Measurements from ENCODE around the gene SMAD7.

Gene SMAD7

GRCh38 chr18:48988508-48989303 lies 37.9 kb upstream of the SMAD7 start:
- DNase-seq: peak in 1 of 10 donors; percentile 85
- intact Hi-C loops (cut with DNase I): no loop called here

DNA sequence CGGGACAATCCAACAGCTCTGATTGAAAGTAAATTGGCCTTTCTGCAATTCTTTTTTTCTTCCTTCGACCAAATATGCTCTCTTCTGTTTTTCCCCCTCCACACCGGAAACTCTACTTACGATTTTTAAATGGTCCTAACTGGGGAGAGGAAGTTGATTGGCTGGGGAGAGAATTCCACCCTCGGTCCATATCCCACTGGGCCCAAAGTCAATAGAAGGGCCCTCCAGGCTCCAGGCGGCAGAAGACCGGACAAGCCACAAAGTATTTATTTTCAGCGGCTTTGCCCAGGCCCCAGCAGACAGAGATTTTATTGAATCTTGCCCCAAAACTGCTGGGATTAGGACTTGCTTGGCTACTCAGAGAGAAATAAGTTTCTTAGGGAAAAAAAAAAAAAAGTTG lies 37.1 kb upstream of the SMAD7 start:
- intact Hi-C loops (cut with DNase I): no loop called here

DNA sequence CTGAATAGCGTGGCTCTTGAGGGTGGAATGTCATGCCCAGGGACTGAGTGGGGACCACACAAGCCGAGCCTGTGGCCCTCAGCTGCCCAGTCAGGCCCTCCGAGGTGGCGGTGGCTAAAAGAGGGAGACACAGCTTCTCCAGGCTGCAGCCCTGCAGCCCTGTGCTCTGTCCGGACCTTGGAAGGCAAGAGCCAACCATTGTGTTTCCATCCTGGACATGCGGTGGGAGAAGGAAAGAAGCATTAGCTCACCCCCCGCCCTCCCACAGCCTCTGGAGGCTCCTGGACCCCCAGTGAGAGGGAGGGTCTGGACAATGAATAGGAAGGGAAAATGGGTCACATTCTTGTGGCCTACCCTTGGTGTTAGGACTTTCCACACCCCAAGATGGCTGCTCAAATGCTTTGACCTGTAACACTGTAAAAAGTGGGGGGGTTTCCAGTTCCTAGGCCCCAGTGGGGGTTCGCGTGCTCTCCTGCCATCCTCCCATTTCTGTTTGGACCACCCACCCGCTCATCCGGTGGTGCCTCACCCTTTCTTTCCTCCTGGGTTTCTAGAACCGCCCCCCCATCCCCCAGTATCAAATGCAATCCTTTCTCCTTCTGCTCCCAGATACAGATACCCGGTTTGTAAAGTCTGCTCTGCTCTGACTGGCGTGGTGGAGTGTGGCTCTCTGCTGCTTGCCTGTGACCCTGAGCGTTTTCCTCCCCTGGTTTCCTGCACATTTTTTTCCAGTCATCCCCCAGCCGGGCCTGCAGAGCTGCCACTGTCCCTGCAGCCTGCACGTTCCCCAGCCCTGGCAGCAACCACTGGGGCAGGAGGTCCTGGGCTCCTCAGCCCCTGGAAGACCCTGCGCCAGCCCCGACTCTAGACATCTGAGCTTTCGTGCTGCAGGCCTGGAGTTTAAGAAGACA lies 36.3 kb upstream of the SMAD7 start:
- intact Hi-C loops (cut with DNase I): no loop called here
- DNase-seq: peak in 1 of 10 donors; percentile 43

More for the DNA sequence above, 37.1 kb upstream of the SMAD7 start:
- no peak for DNase-seq

- no peak for DNase-seq
- intact Hi-C loops (cut with DNase I): no loop called here
Observed at GRCh38 chr18:48985161-48985560, 34.4 kb upstream of the SMAD7 start.

DNA sequence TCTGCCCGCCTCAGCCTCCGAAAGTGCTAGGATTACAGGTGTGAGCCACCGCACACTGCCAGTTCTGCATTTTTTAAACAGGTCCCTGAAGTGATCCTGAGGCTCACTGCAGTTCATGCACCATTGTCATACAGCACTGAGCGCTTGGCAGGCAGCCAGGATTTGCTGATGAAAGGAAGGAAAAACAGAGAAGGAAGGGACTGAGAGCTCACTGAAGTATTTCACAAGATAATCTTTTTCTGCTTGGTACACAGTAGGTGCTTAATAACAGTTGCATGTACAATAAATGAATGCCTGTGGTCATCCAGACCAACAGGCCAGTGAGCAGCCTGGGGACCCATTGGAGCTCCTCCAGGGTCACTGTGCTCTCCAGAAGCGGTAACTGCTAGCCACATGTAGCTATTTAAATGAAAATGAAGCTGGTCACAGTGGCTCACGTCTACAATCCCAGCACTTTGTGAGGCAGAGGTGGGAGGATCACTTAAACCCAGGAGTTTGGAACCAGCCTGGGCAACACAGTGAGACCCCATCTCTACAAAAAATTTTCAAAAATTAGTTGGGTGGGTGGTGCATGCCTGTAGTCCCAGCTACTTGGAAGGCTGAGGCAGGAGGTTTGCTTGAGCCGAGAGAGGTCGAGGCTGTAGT lies 33.1 kb upstream of the SMAD7 start:
- intact Hi-C loops (cut with DNase I): no loop called here
- peak in 2 of 10 donors; percentile 49 to 58 for DNase-seq

DNA sequence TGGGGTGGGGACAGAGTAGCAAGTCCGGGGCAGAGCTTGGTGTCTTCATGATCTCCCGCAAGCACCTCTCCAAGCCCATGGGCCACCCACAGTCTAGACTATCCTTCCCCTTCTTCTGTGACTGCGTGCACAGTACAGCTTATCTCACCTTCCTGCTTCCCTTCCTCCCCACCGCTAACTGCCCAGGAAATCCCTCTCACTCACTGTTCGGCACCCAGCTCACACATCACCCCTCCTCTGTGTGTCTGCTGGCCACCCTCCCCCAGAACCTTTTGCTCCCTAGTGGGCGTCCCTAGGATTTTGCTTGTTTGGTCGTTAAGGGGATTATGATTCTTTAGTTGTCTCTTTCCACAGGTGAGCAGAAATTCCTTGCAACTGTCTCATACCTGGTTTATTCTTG lies 31.5 kb upstream of the SMAD7 start:
- no peak for DNase-seq
- intact Hi-C loops (cut with DNase I): no loop called here

DNA sequence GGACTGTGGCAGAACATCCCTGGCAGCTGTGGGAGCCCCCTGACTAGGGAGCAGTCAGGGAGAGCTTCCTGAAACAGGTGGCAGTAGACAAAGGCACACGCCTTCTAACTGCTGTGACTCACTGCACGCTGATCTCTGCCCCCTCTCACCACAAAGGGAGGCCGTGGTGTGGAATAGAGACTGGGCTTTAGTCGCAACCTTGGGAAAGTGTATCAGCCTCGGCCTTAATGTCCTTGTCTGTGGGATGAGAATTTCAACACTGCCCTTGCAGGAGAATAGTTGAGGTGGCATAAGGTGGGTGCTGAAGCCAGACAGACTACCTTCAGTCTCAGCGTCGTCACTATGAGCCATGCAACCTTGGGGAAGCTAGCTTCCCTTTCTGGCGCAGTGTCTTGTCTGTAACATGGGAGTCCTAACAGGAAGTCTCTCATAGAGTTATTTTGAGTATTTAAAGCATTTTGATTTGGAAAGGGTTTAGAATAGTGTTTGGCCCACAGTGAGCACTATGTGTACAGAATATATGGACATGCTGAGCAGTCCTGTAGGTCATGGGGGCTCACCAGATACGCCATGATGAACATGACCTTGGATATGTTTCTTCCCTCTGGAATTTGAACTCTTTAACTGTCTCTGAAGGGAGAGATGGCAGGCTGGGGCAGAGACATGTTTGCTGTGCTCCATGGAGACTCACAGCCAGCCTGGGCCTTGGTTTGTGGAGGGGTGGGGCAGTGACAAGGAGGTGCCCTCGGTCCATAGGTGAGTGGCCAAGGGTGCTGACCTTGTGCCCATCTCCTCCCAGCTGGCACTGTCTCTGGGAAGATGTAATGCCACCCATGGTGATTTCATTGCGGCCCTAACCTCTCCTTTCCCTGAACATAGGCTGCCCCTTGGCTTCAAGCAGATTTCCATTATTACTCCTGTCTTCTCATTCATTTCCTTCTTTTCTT lies 29.5 kb upstream of the SMAD7 start:
- intact Hi-C loops (cut with DNase I): no loop called here
- no peak for DNase-seq

DNA sequence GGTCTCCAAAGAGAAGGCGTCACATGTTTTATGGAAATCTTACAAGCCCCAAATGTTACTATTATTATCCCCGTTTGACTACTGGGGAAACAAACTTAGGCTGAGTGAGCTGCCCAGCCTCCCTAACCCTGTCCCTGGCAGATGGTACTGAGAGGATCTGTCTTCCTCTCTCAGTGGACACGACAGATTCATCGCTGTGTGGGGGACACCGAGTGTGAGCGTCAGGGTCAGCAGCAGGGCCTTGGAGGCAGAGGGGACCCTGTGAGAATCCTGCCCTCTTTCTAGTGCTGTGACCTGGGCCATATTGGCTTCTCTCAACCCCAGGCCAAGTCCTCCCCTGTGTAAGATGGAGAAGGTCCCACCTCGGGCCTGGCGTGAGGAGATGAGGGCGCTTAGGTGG lies 27.1 kb upstream of the SMAD7 start:
- intact Hi-C loops (cut with DNase I): no loop called here
- no peak for DNase-seq

- intact Hi-C loops (cut with DNase I): no loop called here
- peak in 4 of 10 donors; percentile 11 to 87 (median 35) for DNase-seq
Observed at GRCh38 chr18:48975817-48976649, 25.3 kb upstream of the SMAD7 start.

- peak in 3 of 10 donors; percentile 15 to 85 (median 18) for DNase-seq
- intact Hi-C loops (cut with DNase I): no loop called here
Observed at GRCh38 chr18:48975120-48975816, 24.5 kb upstream of the SMAD7 start.

DNA sequence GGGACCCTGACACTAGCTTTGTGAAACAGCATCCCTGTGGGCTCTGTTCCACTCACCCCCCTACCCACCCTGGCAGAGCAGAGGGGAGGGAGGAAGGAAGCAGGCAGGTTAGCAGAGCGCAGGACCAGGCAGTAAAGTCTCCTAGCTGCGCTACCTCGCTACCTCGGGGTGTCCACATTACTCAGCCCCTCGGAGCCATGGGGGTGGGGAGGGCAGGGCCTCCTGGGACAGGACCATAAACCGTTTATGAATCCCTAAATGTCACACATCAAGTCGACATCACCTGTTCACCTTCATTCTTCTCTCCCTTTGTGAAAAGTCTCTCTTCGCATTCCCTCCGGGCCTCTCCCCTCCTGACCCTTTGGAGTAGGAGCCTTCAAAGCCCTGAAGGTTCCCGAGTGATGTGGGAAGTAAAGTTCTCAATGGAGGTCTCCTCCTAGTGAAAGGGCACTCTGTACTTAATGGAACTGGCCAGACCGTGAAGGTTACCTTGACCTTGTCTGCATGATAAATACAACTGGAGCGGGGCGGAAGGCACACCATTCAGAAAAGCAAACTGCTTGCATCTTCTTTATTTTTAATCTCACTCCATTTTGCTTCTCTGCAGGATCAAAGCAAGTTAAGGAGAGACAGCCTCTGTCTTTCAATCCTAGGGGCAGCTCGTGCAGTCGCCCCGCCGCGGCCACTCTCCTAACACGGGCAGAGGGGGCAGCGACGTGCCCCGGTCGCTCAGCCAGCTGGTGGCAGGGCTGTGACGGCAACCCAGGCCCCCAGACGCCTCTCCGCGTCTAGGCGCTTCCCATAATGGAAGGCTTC lies 23.7 kb upstream of the SMAD7 start:
- peak in 2 of 10 donors; percentile 33 to 82 for DNase-seq
- intact Hi-C loops (cut with DNase I): no loop called here

GRCh38 chr18:48973731-48974130 lies 23.0 kb upstream of the SMAD7 start:
- intact Hi-C loops (cut with DNase I): no loop called here
- no peak for DNase-seq

DNA sequence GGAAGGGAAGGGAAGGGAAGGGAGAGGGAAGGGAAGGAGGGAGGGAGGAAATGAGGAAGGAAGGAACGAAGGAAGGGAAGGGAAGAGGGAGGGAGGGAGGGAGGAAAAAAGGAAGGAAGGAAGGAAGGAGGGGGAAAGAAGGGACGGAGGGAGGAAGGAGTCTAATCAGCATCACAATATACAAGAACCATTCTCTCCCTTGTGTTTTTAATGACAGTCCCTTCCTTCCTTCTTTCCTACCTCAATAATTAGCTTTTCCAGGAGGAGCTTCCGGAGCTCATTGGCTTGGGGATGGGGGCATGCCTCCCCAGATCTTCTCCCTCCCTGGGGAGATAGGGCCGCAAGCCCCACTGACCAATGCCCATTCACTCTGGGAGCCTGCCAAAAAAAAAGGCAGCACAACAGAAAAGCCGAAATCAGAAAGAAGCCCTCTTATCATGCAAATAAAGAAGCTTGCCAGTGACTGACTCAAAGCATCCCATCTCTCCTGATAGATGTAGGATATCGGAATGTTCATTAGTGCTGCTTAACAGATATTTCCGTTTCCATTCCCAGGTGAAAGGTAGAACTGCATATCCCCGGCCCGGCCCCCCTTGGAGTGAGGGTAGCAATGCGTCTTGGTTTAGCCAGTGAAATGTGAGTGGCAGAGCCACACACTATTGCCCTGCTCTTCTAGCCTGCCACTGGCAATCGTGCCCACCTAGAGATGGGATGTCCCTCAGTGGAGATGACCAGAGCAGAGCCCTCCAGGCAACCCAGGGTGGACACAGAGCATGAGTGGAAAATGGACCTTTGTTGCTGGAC lies 17.8 kb upstream of the SMAD7 start:
- intact Hi-C loops (cut with DNase I): no loop called here
- no peak for DNase-seq

DNA sequence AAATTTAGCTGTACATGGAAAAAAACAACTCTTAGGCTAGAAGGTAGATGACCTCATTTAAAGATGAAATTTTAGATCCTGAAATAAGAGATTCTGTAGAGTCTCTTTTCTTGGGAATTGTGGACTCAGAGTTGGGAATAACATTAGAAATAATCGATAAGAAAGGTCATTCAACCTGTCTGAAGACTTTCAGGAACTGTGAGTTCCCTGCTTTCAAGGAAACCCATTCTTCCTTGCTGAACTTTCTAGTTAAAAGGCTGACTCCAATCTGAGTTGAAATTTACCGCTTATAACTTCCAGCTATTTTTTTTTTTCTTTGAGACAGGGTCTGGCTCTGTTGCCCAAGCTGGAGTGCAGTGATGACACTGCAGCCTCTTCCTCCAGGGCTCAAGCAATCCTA lies 16.8 kb upstream of the SMAD7 start:
- DNase-seq: no peak
- intact Hi-C loops (cut with DNase I): no loop called here

DNA sequence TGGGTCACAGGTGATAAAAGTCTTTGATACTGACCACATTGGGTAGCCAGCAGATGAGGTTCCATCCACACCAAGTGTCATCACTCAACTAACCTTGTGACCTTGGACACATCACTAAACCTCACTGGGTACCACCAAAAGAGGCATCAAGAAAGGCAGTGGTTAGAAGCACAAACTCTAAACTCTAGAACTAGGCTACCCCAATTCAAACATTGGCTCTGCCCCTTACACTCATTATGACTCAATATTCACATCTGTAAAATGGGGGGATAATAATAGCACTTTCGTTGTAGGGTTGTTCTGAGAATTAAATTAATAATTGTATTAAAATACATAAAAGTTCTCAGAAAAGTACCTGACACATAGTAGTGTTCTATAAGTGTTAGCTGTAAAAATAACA lies 15.8 kb upstream of the SMAD7 start:
- intact Hi-C loops (cut with DNase I): no loop called here
- no peak for DNase-seq

- no peak for DNase-seq
- intact Hi-C loops (cut with DNase I): no loop called here
Observed at GRCh38 chr18:48963586-48964470, 13.1 kb upstream of the SMAD7 start.
